Measurements from ENCODE around the gene OCEL1. TPM values are rescaled to one million over a fixed set of nuclear protein-coding genes. Genes with fewer than 3 reads are reported as not detected.

Gene OCEL1
- total and polyA plus RNA-seq, 2 of the 13 experiments (the other 11 are each of a cell fraction or from before 2014, with no cell fraction given), result 10.6 to 17.2 TPM

DNA sequence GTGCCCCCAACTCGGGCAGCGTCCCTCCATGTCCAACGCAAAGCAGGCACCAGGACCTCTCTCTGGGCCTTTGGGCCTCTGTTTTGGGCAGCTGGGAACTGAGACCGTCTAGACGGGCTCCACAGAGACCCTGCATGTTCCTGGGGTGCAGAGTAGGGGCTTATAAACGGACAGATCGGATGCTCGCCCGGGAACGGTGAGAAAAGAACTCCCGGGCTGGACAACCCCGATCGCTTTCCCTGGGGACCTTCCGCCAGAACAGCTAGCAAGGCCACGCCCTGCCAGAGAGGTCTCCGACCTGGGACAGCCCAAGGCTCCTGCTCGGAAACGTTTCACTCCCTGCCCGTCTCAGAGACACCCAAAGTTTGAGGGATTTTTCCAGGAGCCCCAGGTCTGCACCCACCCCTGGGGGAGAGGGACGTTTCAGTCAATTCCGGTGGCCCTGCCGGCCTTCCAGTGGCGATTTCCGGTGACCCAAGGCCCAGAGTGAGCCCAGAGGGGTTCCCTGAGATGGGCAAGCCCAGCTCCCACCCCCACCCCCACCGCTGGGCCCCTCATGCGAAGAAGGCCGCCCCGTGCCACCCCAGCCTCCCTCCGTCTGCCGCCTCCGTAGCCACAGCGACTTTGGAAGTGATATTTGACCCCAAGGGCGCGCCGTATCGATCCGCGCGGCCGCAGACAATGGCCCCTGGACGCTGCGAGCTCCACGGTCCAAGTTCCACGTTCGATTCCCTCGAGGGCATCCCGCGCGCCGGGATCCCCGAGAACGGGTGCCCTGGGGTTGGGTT is 18.0 kb downstream of the OCEL1 start (continued):
- TF ChIP-seq FOXO1 (CRISPR knock-in tag; IDR thresholded peaks at IDR 0.05) (peak; percentile 78; the same call in 1 of the 2 replicates), XRCC5 (optimal IDR thresholded peaks at IDR 0.05; ENCODE audit: low read length) (no peak), RFX3 (CRISPR knock-in tag; IDR thresholded peaks at IDR 0.05) (no peak), ZNF891 (CRISPR knock-in tag; IDR thresholded peaks at IDR 0.05) (no peak), ZNF672 (CRISPR knock-in tag; IDR thresholded peaks at IDR 0.05) (no peak), YEATS2 (CRISPR knock-in tag; IDR thresholded peaks at IDR 0.05; ENCODE audit: borderline replicate concordance) (no peak), HHEX (CRISPR knock-in tag; IDR thresholded peaks at IDR 0.05) (0 out of 2 replicates have a peak, but pooled peaks have one; percentile 17), TEAD3 (CRISPR knock-in tag; optimal IDR thresholded peaks at IDR 0.05; ENCODE audit: borderline replicate concordance) (no peak), ZNF136 (CRISPR knock-in tag; IDR thresholded peaks at IDR 0.05; ENCODE audit: low read depth) (0 out of 2 replicates have a peak, but pooled peaks have one; percentile 22), REXO4 (CRISPR knock-in tag; IDR thresholded peaks at IDR 0.05; ENCODE audit: borderline replicate concordance) (no peak), ZNF33A (CRISPR knock-in tag; IDR thresholded peaks at IDR 0.05; ENCODE audit: borderline replicate concordance) (no peak), ZNF430 (CRISPR knock-in tag; IDR thresholded peaks at IDR 0.05) (no peak; the same call in 1 of the 2 replicates), ZNF230 (CRISPR knock-in tag; IDR thresholded peaks at IDR 0.05) (no peak), HOXA3 (CRISPR knock-in tag; IDR thresholded peaks at IDR 0.05) (peak; percentile 86), PHF20 (CRISPR knock-in tag; IDR thresholded peaks at IDR 0.05) (no peak; the same call in 1 of the 2 replicates), ONECUT2 (CRISPR knock-in tag; IDR thresholded peaks at IDR 0.05) (peak; percentile 99), TCF7 (IDR thresholded peaks at IDR 0.05; ENCODE audit: low read depth) (no peak)
- TF ChIP-seq, protein P1, sequence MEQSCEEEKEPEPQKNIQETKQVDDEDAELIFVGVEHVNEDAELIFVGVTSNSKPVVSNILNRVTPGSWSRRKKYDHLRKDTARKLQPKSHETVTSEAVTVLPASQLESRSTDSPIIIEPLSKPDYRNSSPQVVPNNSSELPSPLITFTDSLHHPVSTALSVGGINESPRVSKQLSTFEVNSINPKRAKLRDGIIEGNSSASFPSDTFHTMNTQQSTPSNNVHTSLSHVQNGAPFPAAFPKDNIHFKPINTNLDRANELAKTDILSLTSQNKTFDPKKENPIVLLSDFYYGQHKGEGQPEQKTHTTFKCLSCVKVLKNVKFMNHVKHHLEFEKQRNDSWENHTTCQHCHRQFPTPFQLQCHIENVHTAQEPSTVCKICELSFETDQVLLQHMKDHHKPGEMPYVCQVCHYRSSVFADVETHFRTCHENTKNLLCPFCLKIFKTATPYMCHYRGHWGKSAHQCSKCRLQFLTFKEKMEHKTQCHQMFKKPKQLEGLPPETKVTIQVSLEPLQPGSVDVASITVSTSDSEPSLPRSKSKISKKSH (CRISPR knock-in tag; IDR thresholded peaks at IDR 0.05; ENCODE audit: borderline replicate concordance), result 0 out of 2 replicates have a peak, but pooled peaks have one; percentile 35
- TF ChIP-seq, protein P2, sequence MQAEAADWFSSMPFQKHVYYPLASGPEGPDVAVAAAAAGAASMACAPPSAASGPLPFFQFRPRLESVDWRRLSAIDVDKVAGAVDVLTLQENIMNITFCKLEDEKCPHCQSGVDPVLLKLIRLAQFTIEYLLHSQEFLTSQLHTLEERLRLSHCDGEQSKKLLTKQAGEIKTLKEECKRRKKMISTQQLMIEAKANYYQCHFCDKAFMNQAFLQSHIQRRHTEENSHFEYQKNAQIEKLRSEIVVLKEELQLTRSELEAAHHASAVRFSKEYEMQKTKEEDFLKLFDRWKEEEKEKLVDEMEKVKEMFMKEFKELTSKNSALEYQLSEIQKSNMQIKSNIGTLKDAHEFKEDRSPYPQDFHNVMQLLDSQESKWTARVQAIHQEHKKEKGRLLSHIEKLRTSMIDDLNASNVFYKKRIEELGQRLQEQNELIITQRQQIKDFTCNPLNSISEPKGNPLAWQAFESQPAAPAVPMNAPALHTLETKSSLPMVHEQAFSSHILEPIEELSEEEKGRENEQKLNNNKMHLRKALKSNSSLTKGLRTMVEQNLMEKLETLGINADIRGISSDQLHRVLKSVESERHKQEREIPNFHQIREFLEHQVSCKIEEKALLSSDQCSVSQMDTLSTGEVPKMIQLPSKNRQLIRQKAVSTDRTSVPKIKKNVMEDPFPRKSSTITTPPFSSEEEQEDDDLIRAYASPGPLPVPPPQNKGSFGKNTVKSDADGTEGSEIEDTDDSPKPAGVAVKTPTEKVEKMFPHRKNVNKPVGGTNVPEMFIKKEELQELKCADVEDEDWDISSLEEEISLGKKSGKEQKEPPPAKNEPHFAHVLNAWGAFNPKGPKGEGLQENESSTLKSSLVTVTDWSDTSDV (CRISPR knock-in tag; IDR thresholded peaks at IDR 0.05), result no peak
- TF ChIP-seq, protein P3, sequence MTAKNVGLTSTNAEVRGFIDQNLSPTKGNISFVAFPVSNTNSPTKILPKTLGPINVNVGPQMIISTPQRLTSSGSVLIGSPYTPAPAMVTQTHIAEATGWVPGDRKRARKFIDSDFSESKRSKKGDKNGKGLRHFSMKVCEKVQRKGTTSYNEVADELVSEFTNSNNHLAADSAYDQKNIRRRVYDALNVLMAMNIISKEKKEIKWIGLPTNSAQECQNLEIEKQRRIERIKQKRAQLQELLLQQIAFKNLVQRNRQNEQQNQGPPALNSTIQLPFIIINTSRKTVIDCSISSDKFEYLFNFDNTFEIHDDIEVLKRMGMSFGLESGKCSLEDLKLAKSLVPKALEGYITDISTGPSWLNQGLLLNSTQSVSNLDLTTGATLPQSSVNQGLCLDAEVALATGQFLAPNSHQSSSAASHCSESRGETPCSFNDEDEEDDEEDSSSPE (CRISPR knock-in tag; IDR thresholded peaks at IDR 0.05), result peak; percentile 41; the same call in 1 of the 2 replicates
- TF ChIP-seq, protein P4, sequence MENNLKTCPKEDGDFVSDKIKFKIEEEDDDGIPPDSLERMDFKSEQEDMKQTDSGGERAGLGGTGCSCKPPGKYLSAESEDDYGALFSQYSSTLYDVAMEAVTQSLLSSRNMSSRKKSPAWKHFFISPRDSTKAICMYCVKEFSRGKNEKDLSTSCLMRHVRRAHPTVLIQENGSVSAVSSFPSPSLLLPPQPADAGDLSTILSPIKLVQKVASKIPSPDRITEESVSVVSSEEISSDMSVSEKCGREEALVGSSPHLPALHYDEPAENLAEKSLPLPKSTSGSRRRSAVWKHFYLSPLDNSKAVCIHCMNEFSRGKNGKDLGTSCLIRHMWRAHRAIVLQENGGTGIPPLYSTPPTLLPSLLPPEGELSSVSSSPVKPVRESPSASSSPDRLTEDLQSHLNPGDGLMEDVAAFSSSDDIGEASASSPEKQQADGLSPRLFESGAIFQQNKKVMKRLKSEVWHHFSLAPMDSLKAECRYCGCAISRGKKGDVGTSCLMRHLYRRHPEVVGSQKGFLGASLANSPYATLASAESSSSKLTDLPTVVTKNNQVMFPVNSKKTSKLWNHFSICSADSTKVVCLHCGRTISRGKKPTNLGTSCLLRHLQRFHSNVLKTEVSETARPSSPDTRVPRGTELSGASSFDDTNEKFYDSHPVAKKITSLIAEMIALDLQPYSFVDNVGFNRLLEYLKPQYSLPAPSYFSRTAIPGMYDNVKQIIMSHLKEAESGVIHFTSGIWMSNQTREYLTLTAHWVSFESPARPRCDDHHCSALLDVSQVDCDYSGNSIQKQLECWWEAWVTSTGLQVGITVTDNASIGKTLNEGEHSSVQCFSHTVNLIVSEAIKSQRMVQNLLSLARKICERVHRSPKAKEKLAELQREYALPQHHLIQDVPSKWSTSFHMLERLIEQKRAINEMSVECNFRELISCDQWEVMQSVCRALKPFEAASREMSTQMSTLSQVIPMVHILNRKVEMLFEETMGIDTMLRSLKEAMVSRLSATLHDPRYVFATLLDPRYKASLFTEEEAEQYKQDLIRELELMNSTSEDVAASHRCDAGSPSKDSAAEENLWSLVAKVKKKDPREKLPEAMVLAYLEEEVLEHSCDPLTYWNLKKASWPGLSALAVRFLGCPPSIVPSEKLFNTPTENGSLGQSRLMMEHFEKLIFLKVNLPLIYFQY (CRISPR knock-in tag; IDR thresholded peaks at IDR 0.05; ENCODE audit: borderline replicate concordance), result no peak; the same call in 1 of the 2 replicates

Data from HepG2 (cell line).